NCI-H1105 (cell line): Measurements from ENCODE around the gene HS3ST4.
"Not testable (repeated sequence)": the region's sequence is repeated elsewhere in the genome, so short reads cannot be mapped to it uniquely, and the experiment has no call there.

ENCODE experiments used
- DNase-seq: peaks from one replicate; lab custom pipeline; 2025; lab: John Stamatoyannopoulos, UW

Gene HS3ST4

DNA sequence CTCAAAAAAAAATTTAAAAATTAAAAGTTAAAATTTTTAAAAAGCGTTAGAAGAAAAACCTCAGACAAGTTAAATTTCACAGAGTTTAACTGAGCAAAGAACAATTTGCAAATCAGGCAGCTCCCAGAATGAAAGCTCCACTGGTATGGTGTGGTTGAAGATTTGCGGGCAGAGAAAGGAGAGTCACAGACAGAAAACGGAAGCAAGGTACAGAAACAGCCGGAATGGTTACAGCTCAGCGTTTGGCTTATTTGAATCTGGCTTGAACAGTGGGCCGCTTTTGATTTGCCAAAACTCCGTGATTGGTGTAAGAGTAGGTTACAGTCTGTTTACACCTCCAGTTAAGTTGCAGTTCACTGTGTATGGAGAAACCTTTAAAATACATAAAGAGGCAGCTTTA is 297.1 kb downstream of the HS3ST4 start:
- no peak for DNase-seq

DNA sequence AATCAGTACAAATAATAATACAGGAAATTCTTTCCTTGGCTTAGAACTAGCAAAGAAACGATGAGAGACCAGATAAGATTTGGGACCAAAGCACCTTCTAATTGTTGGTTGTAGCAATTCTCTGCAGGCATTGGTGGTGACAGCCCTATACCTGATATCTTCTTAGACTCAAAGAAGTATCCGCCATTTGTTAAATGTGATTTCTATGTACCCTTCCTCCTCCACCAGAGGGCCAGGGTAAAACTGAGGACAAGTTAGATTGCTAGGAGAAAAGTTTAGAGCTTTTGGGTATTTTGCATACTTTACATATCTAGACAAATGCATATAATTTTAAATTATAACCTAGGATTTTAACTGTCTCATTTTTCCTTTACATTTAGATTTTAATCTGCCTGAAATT is 304.3 kb downstream of the HS3ST4 start:
- no peak for DNase-seq

DNA sequence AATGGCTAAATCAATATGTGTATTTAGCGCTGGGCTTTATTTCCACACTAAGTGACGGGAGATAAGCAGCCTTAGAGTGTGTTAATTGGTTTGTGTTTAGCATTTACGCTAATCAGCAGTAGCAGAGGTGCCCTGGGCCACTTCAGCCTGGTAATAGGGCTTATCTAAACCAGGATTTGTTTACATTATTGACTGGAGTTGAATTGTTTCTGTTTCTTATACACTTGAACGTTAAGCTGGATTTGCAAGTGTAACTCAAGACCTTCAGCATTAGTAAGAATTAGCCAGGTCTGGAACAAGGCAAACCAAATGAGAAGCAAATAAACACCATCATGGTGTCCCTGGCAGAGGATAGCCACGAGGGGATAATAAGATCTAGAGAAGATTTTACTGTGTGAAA is 313.6 kb downstream of the HS3ST4 start:
- peak; percentile 70 for DNase-seq

DNA sequence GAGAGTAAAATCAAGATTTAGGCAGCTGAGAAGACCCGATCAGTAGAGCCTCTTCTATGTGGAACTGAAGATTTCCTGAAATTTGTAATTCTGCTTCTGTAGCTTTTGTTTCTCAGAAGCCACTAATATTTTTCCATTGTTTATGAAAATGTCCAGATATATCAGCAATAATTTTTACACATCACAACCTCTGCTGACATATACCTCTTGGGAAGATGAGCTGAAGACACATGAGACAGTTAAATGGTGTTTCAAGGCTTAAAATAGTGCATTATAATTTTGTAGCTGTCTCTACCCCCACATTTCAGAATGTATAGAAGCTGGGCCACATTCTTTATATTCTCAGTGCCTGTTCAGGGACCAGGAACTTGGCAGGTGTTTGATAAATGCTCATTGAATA is 320.6 kb downstream of the HS3ST4 start:
- DNase-seq = no peak

DNA sequence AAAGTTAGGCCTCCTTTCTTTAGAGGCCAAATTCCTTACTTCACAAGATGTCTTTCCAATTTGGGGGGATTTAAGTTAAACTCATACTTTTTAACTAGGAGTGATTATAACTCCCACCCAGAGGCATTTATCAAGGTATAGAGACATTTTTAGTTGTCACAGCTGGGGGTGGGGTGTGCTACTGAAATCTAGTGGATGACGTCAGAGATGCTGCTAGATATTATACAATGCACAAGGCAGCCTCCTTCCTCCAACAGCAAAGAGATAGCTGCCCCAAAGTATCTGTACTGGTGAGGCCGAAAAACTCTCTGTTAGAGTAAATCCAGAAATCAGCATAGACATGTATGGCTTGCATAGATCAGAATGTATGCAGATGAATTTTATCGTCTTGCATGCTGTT is 324.0 kb downstream of the HS3ST4 start:
- no peak for DNase-seq

DNA sequence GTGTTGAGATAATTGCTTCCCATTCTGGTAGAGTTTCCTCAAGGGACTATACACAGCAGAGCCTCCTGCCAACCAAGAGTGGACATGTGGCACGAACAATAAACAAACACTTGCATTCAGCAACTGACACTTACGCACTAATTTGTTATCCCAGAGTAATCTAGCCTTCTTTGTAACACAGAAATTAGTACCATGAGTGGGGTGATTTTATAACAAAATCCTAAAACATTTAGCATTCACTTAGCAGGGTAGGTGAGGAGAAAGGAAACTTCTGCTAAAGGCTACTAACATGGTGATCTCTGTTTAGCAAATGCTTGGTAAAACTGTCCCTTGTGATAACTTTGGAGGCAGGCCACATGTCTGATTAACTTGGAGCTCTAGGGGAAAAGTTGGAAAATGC is 325.2 kb downstream of the HS3ST4 start:
- DNase-seq = no peak

DNA sequence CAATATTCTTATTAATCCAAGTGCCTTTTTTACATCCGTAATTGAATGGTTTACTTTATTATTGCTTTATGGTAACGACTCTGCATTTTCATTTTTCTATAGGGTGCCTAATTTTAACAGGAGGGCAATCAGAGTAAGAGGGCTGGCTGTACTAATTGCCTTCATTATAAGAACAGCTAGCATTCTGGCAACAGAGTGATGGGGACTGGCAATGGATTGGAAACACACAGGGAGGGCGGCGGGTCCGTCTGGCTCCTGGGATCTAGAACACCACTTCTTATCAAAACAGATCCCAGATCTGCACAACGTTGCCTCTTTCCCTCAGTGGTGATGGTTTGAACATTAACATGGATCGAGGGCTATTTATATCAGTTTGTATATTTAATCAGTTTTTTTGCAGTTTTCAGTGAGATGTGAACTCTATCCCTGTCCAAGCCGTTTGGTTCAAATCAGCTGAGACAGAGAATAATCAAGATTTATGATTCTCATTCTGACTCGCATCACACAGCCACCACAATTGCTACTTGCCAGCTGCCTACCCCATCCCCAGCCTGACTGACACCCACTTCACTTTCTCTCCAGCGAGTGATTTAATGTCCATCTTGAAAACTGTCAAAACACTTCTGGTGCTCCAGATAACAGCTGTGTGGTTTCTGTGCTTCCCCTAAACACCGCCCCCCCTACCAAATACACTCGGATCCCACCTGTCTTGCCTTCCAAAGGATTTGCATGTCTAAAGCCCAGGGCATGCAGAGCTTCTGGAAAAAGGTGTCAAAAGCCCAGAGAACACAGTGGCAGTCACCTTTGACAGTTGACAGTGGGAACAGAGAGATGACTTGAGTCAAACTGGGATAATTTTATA is 327.9 kb downstream of the HS3ST4 start:
- DNase-seq = peak; percentile 85

DNA sequence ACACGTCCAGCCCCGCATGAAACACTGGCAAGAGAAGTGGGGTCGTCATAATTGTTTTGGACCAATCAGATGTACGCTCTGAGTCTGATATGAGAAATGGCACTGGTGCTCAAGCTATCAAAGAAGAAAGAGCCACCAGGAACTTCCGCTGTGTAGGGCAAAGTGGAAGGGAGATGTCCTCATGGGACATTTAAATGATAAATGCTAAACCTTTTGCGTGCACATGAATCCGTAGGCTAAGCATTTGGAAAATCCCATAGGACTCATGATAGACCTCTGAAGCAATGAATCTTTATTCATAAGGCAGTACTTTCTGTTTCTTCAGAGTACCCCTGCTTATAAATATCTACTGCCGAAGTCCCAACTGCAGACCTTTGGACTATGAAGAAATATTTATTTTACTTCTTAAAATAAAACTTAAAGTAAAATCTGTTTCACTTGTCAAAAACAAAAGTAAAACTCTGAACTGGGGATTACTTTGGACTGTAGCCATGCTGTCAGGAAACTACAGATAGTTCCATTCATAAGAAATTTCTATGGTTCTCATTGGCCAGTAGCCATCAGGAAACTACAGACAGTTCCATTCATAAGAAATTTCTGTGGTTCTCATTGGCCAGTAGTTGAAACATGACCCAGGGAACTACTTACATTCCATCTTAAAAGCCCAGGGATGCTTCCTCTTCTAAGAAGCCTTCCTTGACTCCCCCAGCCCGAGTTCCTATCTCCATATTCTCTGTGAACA is 335.1 kb downstream of the HS3ST4 start:
- DNase-seq = no peak

DNA sequence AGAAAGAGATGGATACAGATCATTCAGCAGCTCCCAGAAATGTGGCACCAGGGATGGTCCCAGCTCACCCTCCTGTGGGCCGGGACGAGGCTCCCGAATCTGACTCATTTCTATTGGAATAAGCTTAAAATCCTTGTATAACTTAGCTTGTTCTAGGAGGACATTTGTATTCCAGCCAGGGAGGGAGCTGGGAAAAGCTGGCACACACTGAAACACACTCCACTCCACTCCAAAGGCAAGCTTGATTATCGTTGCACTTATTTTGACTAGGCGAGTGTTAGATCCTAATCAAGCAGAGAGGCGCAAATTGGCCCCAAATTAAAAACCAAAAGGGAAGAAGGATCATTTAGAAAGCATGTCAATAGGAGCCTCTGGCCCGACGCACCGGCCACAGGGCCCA is 339.5 kb downstream of the HS3ST4 start:
- no peak for DNase-seq

DNA sequence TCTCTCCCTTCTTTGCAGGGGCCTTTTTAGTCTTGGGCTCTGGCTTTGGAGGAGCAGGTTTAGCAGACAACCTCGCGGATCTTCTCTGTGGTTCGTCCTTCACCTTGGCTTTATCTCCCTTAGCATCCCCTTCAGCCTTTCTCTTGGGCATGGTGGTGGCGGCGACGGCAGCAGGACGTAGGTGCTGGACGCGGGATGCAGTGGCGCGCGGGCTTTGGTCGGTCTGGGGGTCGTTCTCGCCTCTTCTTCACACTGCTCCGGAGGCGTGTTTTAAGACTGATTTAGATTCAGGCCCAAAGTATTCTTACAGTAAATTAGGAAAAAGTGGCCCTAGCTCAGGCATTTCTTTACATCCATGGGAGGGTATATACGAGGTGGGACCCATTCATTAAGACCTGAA is 340.9 kb downstream of the HS3ST4 start:
- DNase-seq = not testable (repeated sequence)

DNA sequence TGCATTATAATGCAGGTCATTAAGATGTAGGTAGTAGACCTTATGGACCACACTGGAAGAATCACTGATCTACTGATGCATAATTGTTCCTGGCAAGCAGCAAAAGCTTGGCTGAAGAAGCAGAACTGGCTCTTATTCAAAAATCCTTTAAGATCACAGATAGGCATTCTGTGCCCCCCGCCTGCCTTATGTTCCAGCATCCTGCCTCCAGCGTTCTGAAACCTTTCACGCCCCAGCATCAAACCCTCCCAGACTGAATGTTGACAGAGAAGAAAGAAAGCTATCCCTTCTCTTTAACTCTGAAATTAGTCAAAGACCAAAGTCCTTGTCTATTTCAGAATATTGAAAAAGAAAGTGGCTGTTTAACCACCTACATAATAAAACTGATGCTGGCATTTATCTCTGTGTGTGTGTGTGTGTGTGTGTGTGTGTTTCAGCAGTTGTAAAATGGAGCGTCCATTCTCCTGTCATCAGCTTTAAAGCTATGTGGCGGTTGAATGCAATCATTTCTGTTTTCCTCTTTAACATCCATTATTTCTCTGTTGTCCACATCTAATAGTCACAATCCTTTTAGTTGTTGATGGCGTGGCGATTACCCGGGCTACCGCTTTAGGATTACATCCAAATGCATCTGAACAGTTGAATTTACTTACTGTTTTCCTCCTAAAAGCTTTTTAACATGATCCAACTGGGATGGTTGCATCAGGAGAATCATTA is 350.4 kb downstream of the HS3ST4 start:
- no peak for DNase-seq

DNA sequence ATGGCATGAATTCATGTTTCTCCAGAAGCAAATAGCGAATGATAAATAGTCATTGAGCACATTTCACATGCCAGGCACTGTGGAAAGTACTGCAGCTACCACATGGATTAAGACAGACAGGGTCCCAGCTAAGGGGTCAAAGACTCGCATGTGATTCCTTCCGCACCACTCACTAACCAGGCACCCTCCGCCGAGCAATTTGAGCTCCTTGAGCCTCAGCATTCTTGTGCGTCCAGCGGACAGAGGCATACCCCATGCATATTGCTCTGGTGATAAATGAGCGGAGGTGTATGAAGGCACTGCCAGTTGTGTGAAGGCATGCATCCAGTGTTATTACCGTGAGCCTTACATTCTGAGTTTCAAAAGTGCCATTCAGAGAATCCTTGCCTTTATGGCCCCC is 358.7 kb downstream of the HS3ST4 start:
- DNase-seq = no peak

DNA sequence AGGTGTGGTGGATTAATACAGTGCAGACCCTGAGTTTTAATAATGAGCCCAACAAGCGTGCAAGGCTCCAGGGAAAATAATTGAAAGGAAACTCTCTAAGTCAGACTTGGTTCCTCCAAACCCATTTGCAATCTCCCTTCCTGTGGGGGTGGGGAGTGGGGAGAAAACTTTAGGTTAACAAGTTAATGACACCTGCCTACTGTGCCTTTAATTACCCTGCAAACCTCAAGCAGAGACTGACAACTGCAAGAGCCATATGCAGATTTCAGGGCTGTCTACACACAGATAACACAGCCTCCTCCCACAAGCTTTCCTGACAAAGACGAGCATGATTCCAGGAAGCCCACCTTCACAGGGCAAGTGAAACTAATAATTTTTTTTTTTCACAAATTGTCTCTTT is 359.3 kb downstream of the HS3ST4 start:
- no peak for DNase-seq

DNA sequence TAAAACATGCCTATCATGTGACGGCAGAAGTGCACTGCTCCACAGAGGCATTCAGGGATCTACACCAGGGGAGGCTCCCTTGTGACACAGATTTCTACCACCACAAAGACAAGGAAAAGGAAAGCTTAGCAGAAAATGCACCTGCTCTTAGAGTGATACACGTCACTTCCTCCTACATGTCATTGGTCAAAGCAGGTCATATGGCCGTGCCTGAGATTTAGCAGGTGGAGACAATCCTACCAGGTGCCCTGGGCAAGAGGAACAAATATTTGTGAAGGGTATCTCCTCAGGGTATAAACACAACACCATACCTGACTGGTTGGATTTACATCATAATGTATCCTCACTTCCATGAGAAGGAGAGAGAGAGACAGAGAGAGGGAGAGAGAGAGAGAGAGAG is 362.1 kb downstream of the HS3ST4 start:
- DNase-seq = no peak

DNA sequence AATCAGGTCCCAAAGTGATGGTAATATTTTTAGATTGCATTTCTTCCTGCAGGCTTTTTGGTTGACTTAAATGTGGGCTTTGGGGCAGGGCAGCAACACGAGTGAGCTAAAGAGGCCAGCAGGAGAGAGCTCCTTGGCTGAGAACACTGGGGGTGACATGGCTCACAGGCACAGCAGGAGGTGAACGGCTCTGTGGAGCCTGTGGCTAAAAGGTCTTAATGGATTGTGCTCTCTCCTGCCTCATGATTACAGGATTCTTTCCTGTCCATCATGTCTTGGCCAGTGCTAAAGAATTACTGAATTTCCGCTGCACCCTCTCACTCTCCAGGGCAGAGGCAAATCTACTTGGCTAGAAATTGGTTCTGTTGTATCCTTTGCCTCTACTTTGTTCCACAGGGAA is 366.6 kb downstream of the HS3ST4 start:
- DNase-seq = no peak

DNA sequence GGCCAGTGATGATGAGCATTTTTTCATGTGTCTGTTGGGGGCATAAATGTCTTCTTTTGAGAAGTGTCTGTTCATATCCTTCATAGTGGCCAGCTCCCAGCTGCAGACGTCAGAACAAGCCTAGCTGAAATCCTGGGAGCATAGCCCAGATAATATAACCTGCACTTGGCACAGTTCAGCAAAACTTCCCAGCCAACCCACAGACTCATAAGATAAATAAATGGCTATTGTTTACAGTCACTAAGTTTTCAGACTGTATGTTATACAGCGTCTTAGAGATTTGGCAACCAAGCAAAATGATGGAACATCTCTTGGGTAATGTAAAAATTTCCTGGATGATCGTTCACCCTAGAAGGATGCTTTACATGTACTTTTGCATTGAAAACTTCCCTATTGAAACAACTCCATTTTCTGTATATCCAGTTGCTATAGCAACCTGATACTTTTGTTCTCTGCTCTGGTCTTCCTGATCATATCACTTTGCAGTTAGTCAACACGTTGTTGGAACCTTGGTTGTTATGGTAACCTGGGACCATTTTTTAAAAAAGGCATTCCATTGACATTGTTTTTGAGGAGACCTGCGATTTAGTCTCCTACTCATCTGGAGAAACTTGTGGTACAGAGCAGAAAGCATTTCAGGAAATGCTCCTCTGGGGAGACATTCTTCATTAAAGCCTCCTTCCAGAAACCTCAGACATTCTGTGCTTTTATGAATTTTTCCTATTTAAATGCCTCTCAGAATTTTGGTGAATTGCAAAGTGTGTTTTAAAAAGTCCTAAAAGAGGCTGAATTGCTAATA is 378.7 kb downstream of the HS3ST4 start:
- DNase-seq = no peak

DNA sequence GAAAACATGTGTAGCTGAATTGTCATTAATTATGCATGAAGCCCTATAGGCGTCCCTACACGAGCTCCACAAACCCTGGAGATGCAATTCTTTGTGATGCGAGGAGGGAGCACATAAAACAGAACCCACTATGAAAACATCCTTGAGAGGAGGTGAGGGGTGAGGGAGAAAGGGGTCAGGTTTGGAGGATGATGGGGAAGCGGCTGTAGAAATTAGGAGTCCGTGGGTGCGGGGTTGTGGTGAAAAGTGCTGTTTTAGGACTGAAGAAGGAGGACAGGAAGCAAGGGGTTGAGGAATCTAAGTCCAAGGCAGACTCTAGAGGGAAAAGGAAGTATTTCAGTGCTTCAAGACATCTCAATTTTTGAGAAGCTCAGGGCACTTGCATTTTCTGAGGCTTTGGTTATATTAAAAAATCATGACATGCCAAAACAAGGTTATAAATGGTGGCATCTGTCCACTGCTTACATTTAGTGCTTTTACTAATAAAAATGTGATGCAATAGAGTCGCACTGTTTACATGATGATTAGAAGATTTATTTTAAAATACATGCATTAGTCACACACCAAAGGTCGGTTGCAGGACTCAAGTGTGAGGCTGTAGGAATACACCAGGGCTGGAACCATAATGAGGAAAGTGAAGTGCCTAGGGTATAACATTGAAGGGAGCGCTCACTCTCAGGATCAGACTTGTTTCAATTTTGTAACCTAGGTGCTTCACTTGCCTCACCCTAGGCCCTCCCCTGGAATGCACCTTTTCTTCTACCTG is 379.5 kb downstream of the HS3ST4 start:
- DNase-seq = no peak

DNA sequence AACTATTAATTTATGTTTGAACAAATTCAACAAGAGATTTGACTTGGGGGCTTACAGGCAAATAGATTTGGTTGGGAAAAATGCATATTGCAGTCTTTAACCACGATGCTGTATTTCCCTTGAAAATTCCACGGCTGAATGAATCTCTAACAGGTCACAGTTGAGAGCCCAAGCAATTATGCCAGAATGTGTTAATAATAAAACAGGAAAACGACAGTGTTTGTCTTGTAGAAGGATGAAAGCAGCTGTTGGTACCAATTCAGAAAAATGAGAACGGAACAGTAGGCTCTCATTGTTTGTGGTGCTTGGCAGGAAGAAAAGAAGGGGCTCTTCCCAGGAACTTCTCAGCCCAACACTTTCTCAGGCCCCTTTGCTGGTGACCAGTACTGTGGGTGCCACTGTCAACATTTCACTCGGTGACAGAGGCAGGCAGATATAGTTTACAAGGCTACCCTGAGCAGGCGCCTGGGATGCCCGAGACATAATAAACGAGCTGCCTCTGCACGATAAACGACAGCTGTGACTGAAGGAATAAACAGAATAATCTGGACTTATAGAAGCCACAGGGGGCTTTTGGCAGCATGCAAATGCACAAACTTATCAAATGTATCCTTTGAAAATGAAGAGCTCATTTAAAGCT is 387.1 kb downstream of the HS3ST4 start:
- DNase-seq = peak; percentile 84

DNA sequence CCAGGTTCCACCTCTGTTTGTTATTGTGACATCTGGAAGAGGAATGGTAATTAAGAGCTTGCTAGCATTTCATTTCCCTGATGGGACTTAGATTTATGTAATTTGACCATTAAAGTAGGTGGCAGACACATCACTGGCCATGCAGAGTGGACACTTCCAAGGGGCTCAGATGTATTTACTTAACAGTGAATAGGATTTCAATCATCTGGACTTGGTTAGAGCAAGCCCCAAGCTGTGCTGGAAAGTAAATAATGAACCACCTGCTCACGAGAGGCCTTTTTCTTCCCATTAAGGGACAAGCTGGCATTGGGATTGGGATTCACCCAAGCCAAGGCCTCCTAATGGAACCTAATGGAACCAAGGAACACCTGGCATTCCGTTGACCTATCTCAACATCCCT is 395.3 kb downstream of the HS3ST4 start:
- peak; percentile 57 for DNase-seq

DNA sequence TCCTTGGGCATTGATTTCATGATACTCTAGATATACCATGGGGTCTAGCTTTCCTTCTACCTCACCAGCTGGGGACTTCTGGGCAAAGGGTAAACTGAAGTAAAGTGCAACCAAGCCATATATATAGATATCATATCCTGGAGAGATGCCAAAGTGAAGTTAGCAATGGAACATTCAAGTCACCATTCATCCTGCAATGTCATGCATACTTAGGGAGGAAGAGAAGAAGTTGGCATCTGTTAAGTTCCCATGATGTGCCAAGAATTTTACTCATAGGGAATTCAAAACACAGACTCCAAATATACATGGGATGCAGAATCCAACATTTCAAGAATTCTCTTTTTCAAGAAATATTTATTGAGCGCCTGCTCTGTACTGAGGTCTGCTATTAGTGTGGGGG is 399.8 kb downstream of the HS3ST4 start:
- DNase-seq = no peak

DNA sequence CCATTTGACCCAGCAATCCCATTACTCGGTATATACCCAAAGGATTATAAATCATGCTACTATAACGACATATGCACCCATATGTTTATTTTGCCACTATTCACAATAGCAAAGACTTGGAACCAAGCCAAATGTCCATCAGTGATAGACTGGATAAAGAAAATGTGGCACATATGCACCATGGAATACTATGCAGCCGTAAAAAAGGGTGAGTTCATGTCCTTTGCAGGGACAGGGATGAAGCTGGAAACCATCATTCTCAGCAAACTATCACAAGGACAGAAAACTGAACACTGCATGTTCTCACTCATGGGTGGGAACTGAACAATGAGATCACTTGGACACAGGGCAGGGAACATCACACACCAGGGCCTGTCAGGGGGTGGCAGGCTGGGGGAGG is 406.4 kb downstream of the HS3ST4 start:
- DNase-seq = not testable (repeated sequence)
